Suprapubic skin (tissue), 4 donors: ENCODE data around the gene PLAAT2.
"Not testable (repeated sequence)": the region's sequence is repeated elsewhere in the genome, so short reads cannot be mapped to it uniquely, and the experiment has no call there.

Experiments used
- EP300 ChIP-seq: sonication (generic); formaldehyde crosslinking; IDR thresholded peaks from one replicate; pipeline ENCODE4 v1.6.1; 2017; ENCODE audit warnings: antibody characterized with exemption
- POLR2A ChIP-seq, 2 donors: fragments of 450-650 bp; IDR thresholded peaks; one replicate each; pipeline ENCODE4 v1.6.1; 2017; ENCODE audit warnings: antibody characterized with exemption in 2 of 2, mild to moderate bottlenecking in 2 of 2, moderate library complexity in 2 of 2
- POLR2AphosphoS5 ChIP-seq, 3 donors: sonication (generic); formaldehyde crosslinking; IDR thresholded peaks; one replicate each; pipeline ENCODE4 v1.6.1; 2017; ENCODE audit warnings: antibody characterized with exemption in 3 of 3
- TF ChIP-seq, protein P1 (sequence below), 2 donors: fragments of 200-600 bp in 1 of 2; fragments of 450-650 bp in 1 of 2; sonication (generic) in 1 of 2; IDR thresholded peaks; one replicate each; pipeline ENCODE4 v1.5.1; 2016 to 2019; ENCODE audit warnings: antibody characterized with exemption in 2 of 2, mild to moderate bottlenecking in 1 of 2, moderate library complexity in 1 of 2

DNA sequence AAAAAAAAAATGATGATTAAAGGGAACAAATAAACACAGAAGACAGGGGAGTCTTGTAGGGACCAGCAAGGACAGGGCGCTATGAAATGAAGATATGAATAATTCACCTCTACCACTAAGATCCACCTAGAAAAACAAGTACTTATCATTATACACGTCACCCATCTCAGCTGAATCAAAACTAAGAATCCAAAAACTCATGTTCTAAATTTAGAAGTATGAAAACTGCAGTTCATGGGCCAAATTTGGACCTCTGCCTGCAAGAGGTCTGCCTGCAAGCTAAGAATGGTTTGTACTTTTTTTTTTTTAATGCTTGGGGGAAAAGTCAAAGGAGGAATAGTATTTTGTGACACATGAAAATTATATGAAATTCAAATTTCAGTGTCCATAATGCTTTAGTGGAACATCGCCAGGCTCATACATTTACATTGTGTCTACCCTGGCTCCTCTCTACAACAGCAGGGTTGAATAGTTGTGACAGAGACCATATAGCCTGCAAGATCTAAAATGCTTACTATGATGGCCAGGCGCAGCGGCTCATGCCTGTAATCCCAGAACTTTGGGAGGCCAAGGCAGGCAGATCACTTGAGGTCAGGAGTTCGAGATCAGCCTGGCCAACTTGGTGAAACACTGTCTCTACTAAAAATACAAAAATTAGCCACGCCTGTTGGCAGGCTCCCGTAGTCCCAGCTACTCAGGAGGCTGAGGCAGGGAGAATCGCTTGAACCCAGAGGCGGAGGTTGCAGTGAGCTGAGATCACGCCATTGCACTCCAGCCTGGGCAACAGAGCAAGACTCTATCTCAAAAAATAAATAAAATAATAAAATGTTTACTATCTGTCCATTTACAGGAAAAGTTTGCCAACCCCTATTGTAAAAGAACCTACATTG lies 39.4 kb upstream of the PLAAT2 start:
- TF ChIP-seq, protein P1, sequence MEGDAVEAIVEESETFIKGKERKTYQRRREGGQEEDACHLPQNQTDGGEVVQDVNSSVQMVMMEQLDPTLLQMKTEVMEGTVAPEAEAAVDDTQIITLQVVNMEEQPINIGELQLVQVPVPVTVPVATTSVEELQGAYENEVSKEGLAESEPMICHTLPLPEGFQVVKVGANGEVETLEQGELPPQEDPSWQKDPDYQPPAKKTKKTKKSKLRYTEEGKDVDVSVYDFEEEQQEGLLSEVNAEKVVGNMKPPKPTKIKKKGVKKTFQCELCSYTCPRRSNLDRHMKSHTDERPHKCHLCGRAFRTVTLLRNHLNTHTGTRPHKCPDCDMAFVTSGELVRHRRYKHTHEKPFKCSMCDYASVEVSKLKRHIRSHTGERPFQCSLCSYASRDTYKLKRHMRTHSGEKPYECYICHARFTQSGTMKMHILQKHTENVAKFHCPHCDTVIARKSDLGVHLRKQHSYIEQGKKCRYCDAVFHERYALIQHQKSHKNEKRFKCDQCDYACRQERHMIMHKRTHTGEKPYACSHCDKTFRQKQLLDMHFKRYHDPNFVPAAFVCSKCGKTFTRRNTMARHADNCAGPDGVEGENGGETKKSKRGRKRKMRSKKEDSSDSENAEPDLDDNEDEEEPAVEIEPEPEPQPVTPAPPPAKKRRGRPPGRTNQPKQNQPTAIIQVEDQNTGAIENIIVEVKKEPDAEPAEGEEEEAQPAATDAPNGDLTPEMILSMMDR (IDR thresholded peaks at IDR 0.05), result not testable (repeated sequence)
- TF ChIP-seq EP300; POLR2A (IDR thresholded peaks at IDR 0.05); POLR2AphosphoS5 (IDR thresholded peaks at IDR 0.05): not testable (repeated sequence)
